ENCODE results near the gene EIF1AD. TPM values are rescaled to one million over a fixed set of nuclear protein-coding genes. Genes with fewer than 3 reads are reported as not detected.

EIF1AD gene
- total and polyA plus RNA-seq, 2 of the 8 experiments (the other 6 are each of a cell fraction or from before 2014, with no cell fraction given): 32.6 to 39.9 TPM

- H2AK5ac ChIP-seq (ENCODE audit: low read depth, low read length): no peak overlapping the region
- no peak overlapping the region for H4K5ac ChIP-seq (ENCODE audit: insufficient read length, low read depth, low read length)
- no peak overlapping the region for H3K27ac ChIP-seq (ENCODE audit: low read depth, low read length)
- no peak overlapping the region for H3K18ac ChIP-seq (ENCODE audit: extremely low read depth, low read length)
- no peak for DNase-seq (ENCODE audit: low read depth in 1 of 2, low spot score in 2 of 2)
- no peak overlapping the region for H3K4me3 ChIP-seq (ENCODE audit: extremely low read depth in 1 of 4, insufficient read depth in 2 of 4, low read depth in 3 of 4, low read length in 4 of 4)
- H3K56ac ChIP-seq (replicated peaks; ENCODE audit: insufficient read length, low read depth, low read length): no peak overlapping the region
- H3K4ac ChIP-seq (replicated peaks; ENCODE audit: insufficient read length, low read depth, low read length): peak overlapping the region; percentile 38
- H2BK20ac ChIP-seq (ENCODE audit: low read length): no peak overlapping the region
- H3K23me2 ChIP-seq (ENCODE audit: low read depth, low read length): peaks cover 2% of the 10 kb centered on the region; the same call in 1 of the 2 replicates
- H3K14ac ChIP-seq (ENCODE audit: insufficient read length): no peak overlapping the region
- H3K23ac ChIP-seq (ENCODE audit: insufficient read length): no peak overlapping the region
- no peaks in the 10 kb centered on the region for H4K20me1 ChIP-seq (replicated peaks in 1 of 2; ENCODE audit: control insufficient read depth in 1 of 2, insufficient read depth in 2 of 2, low read length in 2 of 2)
- no peaks in the 10 kb centered on the region for H3K79me1 ChIP-seq (ENCODE audit: low read depth, low read length)
- H3K9ac ChIP-seq (replicated peaks in 1 of 4; ENCODE audit: extremely low read depth in 1 of 4, low read depth in 3 of 4, low read length in 3 of 4): no peak overlapping the region
- ChIA-PET POLR2A (ENCODE audit: partially characterized antibody) (interaction anchor here (0.7 to 1.2 kb wide), 3 partner anchors 14 to 296 kb away, joined by 3 to 5 read pairs (median 3); partner anchors contain the start of genes BANF1, EIF1AD and RNASEH2C), CTCF (ENCODE audit: partially characterized antibody) (interaction anchor here (1.1 kb wide), 1 partner anchor 128 kb away, joined by 3 read pairs; the partner anchor contains the start of gene FIBP)
- no peak overlapping the region for H2BK120ac ChIP-seq (replicated peaks; ENCODE audit: low read depth, low read length)
- H3K79me2 ChIP-seq (ENCODE audit: control insufficient read depth in 1 of 2, insufficient read depth in 2 of 2, low read length in 2 of 2): no peaks in the 10 kb centered on the region
- H3K4me1 ChIP-seq (replicated peaks in 1 of 4; ENCODE audit: control insufficient read depth in 3 of 4, insufficient read depth in 4 of 4, low read length in 3 of 4): peaks cover 0 to 8% (median 5%) of the 10 kb centered on the region in 4 experiments; a peak in 5 of 7 replicates
- WGBS, 2 experiments (ENCODE audit: extremely low coverage in 1 of 2, insufficient coverage in 1 of 2, insufficient read length in 1 of 2, insufficient replicate concordance in 2 of 2, low coverage in 1 of 2, low lambda C conversion rate in 2 of 2, missing lambda C conversion rate in 1 of 2): 85% methylated on average over 18 of the region's 18 CpGs; no CpG with 5 or more reads in 1 of the 2 experiments
- no peak overlapping the region for H2AFZ ChIP-seq (ENCODE audit: low read length)
- no peak overlapping the region for H2BK5ac ChIP-seq (ENCODE audit: low read depth, low read length)
- H3K9me3 ChIP-seq (ENCODE audit: insufficient read depth in 2 of 2, low read depth in 1 of 2, low read length in 1 of 2): no peaks in the 10 kb centered on the region
- H3K27me3 ChIP-seq (replicated peaks in 1 of 4; ENCODE audit: control insufficient read depth in 3 of 4, extremely low read depth in 1 of 4, insufficient read depth in 3 of 4, low read length in 3 of 4): peaks cover 5 to 22% (median 20%) of the 10 kb centered on the region in 4 experiments
- H4K8ac ChIP-seq (ENCODE audit: extremely low read depth, insufficient read depth, low read length): peak overlapping the region; percentile 51; the same call in 1 of the 2 replicates
- no peaks in the 10 kb centered on the region for H3K36me3 ChIP-seq (ENCODE audit: control insufficient read depth in 2 of 4, insufficient read depth in 4 of 4, low read length in 3 of 4)
- no peak overlapping the region for H4K91ac ChIP-seq (replicated peaks; ENCODE audit: insufficient read length, low read length)
- no peak overlapping the region for H3K4me2 ChIP-seq (ENCODE audit: insufficient read depth in 1 of 2, low read depth in 2 of 2, low read length in 2 of 2)
- no peak overlapping the region for H2BK15ac ChIP-seq (ENCODE audit: low read length)
- H2BK12ac ChIP-seq (ENCODE audit: low read depth, low read length): no peak overlapping the region
- FAIRE-seq: no peak
- TF ChIP-seq EGR1 (IDR thresholded peaks at IDR 0.05; ENCODE audit: borderline replicate concordance, low read depth, low read length): no peak
- TF ChIP-seq SIX5 (IDR thresholded peaks at IDR 0.05; ENCODE audit: low read depth, low read length): no peak
- TF ChIP-seq, protein P1, sequence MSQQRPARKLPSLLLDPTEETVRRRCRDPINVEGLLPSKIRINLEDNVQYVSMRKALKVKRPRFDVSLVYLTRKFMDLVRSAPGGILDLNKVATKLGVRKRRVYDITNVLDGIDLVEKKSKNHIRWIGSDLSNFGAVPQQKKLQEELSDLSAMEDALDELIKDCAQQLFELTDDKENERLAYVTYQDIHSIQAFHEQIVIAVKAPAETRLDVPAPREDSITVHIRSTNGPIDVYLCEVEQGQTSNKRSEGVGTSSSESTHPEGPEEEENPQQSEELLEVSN (IDR thresholded peaks at IDR 0.05): no peak
- no peak for TF ChIP-seq TBP (IDR thresholded peaks at IDR 0.05; ENCODE audit: low read depth, low read length)
- no peak for TF ChIP-seq CBX8 (IDR thresholded peaks at IDR 0.05; ENCODE audit: borderline replicate concordance, low read depth, low read length)
- TF ChIP-seq SAP30 (IDR thresholded peaks at IDR 0.05; ENCODE audit: insufficient read depth, insufficient replicate concordance, low read length): no peak
- no peak for TF ChIP-seq TAF1 (IDR thresholded peaks at IDR 0.05; ENCODE audit: low read depth, low read length)
- TF ChIP-seq CEBPB (IDR thresholded peaks at IDR 0.05; ENCODE audit: low read depth, low read length): no peak
- no peak for TF ChIP-seq RBBP5 (IDR thresholded peaks at IDR 0.05; ENCODE audit: borderline replicate concordance, low read depth, low read length)
- no peak for TF ChIP-seq JUN (IDR thresholded peaks at IDR 0.05; ENCODE audit: low read depth, low read length)
- no peak for TF ChIP-seq SP4 (IDR thresholded peaks at IDR 0.05; ENCODE audit: low read length)
- TF ChIP-seq POU5F1 (IDR thresholded peaks at IDR 0.05; ENCODE audit: low read depth, low read length): no peak
- TF ChIP-seq POLR2A (IDR thresholded peaks at IDR 0.05; ENCODE audit: control extremely low read depth in 1 of 2, low read depth in 2 of 2, low read length in 2 of 2): no peak
These were observed 14.2 kb upstream of the EIF1AD start for GRCh38 chr11:66015936-66016792.

All from H1 (cell line).